ENCODE measurements around the gene KCTD8.

DNA sequence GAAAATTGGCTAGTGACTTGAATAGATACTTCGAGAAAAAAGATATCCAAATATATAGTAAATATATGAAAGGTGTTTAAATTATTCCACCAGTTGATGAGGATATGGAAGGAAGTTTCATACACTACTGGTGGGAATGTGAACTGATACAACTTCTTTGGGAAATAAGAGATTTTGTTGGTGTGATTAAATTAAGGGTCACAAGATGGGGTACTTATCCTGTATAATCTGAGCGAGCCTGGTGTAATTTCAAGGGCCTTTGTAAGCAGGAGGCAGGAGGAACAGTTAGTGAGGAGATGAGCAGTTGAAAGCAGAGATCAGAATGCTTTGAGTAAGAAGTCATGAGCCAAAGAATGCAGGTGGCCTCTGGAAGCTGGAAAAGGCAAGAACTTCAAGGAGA, 192.2 kb downstream of the KCTD8 start:
- TF ChIP-seq POLR2A (IDR thresholded peaks at IDR 0.05; ENCODE audit: low read length) (no peak), GATA1 (IDR thresholded peaks at IDR 0.05; ENCODE audit: low read depth, low read length) (no peak)
